Kidney epithelial cell (primary cell): ENCODE measurements around the gene CDKN2AIPNL. TPM values are rescaled to one million over a fixed set of nuclear protein-coding genes. Genes with fewer than 3 reads are reported as not detected.
A peak's percentile ranks its signal among the peaks of the same experiment; 100 is the strongest.

Experiments used
- DNase-seq: peaks from one replicate; pipeline ENCODE4 v3.0.0-alpha.2; 2010; ENCODE audit warnings: low read depth
- H3K27me3 ChIP-seq: 2 replicates; pipeline ENCODE4 v1.6.0; 2011; ENCODE audit warnings: low read length; ENCODE audit not compliant: control insufficient read depth, insufficient read depth
- H3K36me3 ChIP-seq: 2 replicates; pipeline ENCODE4 v1.5.1; 2011; ENCODE audit warnings: low read length; ENCODE audit not compliant: control insufficient read depth, insufficient read depth
- H3K4me3 ChIP-seq: 2 replicates; pipeline ENCODE4 v1.5.1; 2011; ENCODE audit warnings: low read depth, mild to moderate bottlenecking, control low read depth, low read length
- total RNA-seq: library from RNA; depleted of rRNA; stranded (reverse); fragments of >200 nt; gene quantifications from 2 replicates; pipeline ENCODE4 v1.2.3, GENCODE V29; 2015
- TF ChIP-seq, protein P1 (sequence below): IDR thresholded peaks from 2 replicates; pipeline ENCODE4 v1.5.1; 2011; ENCODE audit warnings: mild to moderate bottlenecking, moderate library complexity, low read length, control low read depth, inconsistent platforms; ENCODE audit not compliant: insufficient read depth, poor library complexity, severe bottlenecking

The CDKN2AIPNL gene
- total RNA-seq, 1 donor from 2014 or later: 28.3 TPM

DNA sequence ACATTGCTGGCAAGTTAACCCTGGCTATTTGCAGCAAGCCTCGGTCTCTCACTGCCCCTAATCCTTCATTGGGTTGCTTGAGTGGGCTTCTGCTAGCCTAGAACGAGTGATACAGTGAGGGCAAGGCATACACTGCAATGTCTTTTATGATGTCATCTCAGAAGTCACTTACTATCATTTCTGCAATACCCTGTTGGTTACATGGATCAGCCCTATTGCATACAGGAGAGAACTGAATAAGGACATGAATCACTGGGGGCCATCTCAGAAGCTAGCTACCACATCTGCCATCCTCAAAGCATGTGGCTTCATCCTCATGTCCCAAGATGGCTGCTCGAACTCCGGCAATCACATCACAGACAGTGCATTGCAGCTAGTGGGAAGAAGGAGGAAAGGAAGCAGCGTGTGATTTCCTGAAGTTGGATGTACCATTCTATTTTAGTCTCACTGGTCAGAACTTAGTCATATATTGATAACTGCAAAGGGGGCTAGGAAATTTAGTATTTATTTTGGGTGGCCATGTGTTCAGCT, 33.3 kb upstream of the CDKN2AIPNL start:
- no peak for DNase-seq
- no peak overlapping the region for H3K4me3 ChIP-seq
- TF ChIP-seq, protein P1, sequence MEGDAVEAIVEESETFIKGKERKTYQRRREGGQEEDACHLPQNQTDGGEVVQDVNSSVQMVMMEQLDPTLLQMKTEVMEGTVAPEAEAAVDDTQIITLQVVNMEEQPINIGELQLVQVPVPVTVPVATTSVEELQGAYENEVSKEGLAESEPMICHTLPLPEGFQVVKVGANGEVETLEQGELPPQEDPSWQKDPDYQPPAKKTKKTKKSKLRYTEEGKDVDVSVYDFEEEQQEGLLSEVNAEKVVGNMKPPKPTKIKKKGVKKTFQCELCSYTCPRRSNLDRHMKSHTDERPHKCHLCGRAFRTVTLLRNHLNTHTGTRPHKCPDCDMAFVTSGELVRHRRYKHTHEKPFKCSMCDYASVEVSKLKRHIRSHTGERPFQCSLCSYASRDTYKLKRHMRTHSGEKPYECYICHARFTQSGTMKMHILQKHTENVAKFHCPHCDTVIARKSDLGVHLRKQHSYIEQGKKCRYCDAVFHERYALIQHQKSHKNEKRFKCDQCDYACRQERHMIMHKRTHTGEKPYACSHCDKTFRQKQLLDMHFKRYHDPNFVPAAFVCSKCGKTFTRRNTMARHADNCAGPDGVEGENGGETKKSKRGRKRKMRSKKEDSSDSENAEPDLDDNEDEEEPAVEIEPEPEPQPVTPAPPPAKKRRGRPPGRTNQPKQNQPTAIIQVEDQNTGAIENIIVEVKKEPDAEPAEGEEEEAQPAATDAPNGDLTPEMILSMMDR: no peak
- H3K27me3 ChIP-seq: no peaks in the 10 kb centered on the region
- H3K36me3 ChIP-seq: no peaks in the 10 kb centered on the region

- Histone ChIP-seq H3K4me3 (no peak overlapping the region), H3K36me3 (no peaks in the 10 kb centered on the region), H3K27me3 (no peaks in the 10 kb centered on the region)
- TF ChIP-seq, protein P1: no peak
- no peak for DNase-seq
Observed at GRCh38 chr5:134440201-134440755, 28.6 kb upstream of the CDKN2AIPNL start.

- Histone ChIP-seq H3K27me3 (no peaks in the 10 kb centered on the region), H3K36me3 (no peaks in the 10 kb centered on the region), H3K4me3 (no peak overlapping the region)
- TF ChIP-seq, protein P1: no peak
- peak; percentile 79 for DNase-seq
Observed at GRCh38 chr5:134439210-134439654, 27.6 kb upstream of the CDKN2AIPNL start.

DNA sequence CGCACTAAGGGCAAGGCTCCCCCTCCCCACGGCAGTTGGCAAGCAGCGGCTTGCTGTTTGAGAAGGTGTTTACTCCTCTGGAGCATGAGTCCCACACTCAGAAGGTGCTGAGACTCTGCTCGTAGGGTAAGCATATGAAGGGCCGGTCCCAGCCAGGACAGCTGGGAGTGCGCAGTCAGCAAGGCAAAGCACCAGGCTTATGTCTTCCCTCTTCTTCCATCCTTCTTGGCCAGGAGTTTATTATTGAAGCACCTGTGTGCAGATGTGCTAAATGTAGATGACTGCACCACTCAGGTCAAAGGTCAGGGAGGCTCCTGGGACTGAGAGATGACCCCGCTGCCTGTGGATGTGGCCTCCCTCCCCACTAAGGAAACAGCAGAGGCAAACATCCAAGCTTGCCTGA, 27.0 kb upstream of the CDKN2AIPNL start:
- H3K36me3 ChIP-seq: no peaks in the 10 kb centered on the region
- TF ChIP-seq, protein P1: no peak
- H3K27me3 ChIP-seq: no peaks in the 10 kb centered on the region
- H3K4me3 ChIP-seq: no peak overlapping the region
- no peak for DNase-seq

DNA sequence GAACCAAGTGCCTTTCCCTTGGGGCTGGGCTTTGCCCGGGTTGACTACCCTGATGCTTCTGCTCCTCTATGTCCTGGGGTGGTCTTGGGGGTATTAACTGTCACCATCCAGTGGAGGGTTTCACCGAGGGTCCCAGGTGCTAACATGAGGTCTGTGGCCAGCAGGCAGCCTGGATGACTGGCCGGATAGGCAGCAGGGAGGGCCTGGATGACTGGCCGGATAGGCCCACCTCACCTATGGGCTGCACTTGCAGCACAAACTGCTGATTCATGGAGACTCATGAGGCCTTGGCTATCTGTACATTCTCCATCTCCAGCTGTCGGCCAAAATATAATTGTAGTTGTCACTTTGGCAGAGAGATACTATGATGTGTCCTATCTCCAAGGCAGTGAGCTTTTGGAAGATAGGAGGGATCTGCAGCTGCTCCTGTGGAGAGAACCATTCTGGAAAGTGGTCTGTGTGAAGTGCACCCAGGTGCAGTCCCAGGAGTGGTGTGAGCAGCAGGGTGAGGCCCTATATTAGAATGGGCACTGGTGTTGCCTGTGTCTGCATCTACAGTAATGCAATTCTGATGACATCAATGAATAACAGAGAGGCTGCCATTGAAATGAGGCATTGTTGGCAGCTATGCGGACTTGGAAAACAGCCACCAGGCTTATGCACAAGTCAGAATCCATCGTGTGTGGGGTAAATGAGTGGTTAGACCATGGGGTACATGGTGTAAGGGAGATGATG, 26.3 kb upstream of the CDKN2AIPNL start:
- H3K4me3 ChIP-seq: no peak overlapping the region
- H3K27me3 ChIP-seq: no peaks in the 10 kb centered on the region
- H3K36me3 ChIP-seq: no peaks in the 10 kb centered on the region
- no peak for DNase-seq
- TF ChIP-seq, protein P1: no peak
